ENCODE results near the gene ADCY6.

DNA sequence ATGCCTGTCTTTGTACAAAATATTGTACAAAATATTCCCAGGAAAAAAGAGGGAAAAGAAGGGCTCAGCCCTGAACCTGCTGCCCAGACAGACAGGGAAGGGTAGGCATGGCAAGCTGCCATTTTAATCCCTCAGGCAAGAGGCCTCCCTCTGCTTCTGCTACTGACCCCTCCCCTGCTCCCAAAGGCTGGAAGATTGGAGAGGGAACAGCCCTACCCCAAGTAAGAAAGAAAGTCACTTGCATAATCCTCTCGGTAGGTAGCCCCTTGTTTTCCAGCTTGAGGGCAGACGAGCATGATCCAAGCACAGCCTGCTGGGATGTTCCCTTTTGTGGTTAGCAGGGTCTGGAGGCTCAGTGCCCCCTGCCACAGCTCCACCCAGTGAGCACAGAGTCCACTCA lies 20.7 kb downstream of the ADCY6 start:
- TF ChIP-seq CTCF (optimal IDR thresholded peaks at IDR 0.05 in 1 of 3, IDR thresholded peaks at IDR 0.05 in 1 of 3, conservative IDR thresholded peaks at IDR 0.05 in 1 of 3; ENCODE audit: extremely low read depth in 1 of 3, insufficient read depth in 2 of 3, low read length in 3 of 3) (no peak), EZH2 (IDR thresholded peaks at IDR 0.05; ENCODE audit: low read length) (no peak)

Data from keratinocyte (primary cell).